GM19238 (cell line): ENCODE results near the gene KRT15.

ENCODE experiments used
- DNase-seq: peaks from one replicate; pipeline ENCODE4 v3.0.0; 2011; ENCODE audit warnings: low spot score; ENCODE audit not compliant: insufficient read length

Gene KRT15

GRCh38 chr17:41518789-41519449, at the start of gene KRT15:
TSS of gene KRT15 (minus strand) at chr17:41518890. CDS start at chr17:41518827, 63 bp downstream.
- DNase-seq: no peak

GRCh38 chr17:41567317-41567716, 48.6 kb upstream of the KRT15 start:
- DNase-seq: no peak

GRCh38 chr17:41565338-41565737, 46.6 kb upstream of the KRT15 start:
- DNase-seq: no peak

GRCh38 chr17:41563607-41564170, 45.0 kb upstream of the KRT15 start:
- no peak for DNase-seq

- DNase-seq: no peak
These were observed 42.9 kb upstream of the KRT15 start for GRCh38 chr17:41561554-41561953.

- no peak for DNase-seq
These were observed 40.9 kb upstream of the KRT15 start for GRCh38 chr17:41559548-41559947.

- DNase-seq: no peak
These were observed 38.2 kb upstream of the KRT15 start for GRCh38 chr17:41556931-41557330.

GRCh38 chr17:41556306-41556705, 37.6 kb upstream of the KRT15 start:
- no peak for DNase-seq

GRCh38 chr17:41555105-41555887, 36.6 kb upstream of the KRT15 start:
- DNase-seq: no peak

GRCh38 chr17:41553987-41554680, 35.4 kb upstream of the KRT15 start:
- no peak for DNase-seq

- no peak for DNase-seq
These were observed 34.5 kb upstream of the KRT15 start for GRCh38 chr17:41553176-41553575.

- no peak for DNase-seq
These were observed 33.8 kb upstream of the KRT15 start for GRCh38 chr17:41552455-41552854.

- DNase-seq: no peak
These were observed 32.7 kb upstream of the KRT15 start for GRCh38 chr17:41551365-41551764.

GRCh38 chr17:41549596-41550039, 30.9 kb upstream of the KRT15 start:
- no peak for DNase-seq

GRCh38 chr17:41548844-41549595, 30.3 kb upstream of the KRT15 start:
- DNase-seq: peak; percentile 77

- no peak for DNase-seq
These were observed 29.5 kb upstream of the KRT15 start for GRCh38 chr17:41547921-41548843.

GRCh38 chr17:41547378-41547841, 28.7 kb upstream of the KRT15 start:
- DNase-seq: no peak

GRCh38 chr17:41546819-41547218, 28.1 kb upstream of the KRT15 start:
- DNase-seq: no peak

GRCh38 chr17:41545829-41546410, 27.2 kb upstream of the KRT15 start:
- DNase-seq: no peak

GRCh38 chr17:41544935-41545334, 26.2 kb upstream of the KRT15 start:
- no peak for DNase-seq
